Measurements from ENCODE around the gene MAPK8IP1.

Gene MAPK8IP1

DNA sequence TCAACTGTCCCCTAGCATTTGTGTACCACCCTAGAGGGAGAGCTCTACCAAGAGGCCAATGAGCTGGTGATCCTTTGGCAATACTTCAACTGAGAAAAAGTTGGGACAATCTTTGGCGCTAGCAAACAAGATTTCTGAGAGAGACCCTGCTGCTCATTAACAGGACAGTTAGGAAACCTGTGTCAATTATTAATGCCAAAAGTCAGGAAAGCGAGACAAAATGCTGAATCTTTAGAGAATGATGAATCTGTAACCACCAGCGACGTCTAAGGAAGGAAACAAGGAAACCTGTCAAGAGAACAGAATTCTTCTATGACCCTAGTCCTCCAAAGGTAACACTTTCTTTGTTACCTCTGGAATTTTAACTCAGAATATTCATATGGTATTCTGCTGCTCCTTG lies 56.9 kb downstream of the MAPK8IP1 start:
- TF ChIP-seq, protein P1, sequence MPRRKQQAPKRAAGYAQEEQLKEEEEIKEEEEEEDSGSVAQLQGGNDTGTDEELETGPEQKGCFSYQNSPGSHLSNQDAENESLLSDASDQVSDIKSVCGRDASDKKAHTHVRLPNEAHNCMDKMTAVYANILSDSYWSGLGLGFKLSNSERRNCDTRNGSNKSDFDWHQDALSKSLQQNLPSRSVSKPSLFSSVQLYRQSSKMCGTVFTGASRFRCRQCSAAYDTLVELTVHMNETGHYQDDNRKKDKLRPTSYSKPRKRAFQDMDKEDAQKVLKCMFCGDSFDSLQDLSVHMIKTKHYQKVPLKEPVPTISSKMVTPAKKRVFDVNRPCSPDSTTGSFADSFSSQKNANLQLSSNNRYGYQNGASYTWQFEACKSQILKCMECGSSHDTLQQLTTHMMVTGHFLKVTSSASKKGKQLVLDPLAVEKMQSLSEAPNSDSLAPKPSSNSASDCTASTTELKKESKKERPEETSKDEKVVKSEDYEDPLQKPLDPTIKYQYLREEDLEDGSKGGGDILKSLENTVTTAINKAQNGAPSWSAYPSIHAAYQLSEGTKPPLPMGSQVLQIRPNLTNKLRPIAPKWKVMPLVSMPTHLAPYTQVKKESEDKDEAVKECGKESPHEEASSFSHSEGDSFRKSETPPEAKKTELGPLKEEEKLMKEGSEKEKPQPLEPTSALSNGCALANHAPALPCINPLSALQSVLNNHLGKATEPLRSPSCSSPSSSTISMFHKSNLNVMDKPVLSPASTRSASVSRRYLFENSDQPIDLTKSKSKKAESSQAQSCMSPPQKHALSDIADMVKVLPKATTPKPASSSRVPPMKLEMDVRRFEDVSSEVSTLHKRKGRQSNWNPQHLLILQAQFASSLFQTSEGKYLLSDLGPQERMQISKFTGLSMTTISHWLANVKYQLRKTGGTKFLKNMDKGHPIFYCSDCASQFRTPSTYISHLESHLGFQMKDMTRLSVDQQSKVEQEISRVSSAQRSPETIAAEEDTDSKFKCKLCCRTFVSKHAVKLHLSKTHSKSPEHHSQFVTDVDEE (CRISPR knock-in tag; IDR thresholded peaks at IDR 0.05), result no peak
- TF ChIP-seq OSR1 (CRISPR knock-in tag; IDR thresholded peaks at IDR 0.05), result no peak
- no peak for TF ChIP-seq TOX (CRISPR knock-in tag; IDR thresholded peaks at IDR 0.05; ENCODE audit: borderline replicate concordance)
- TF ChIP-seq ZNF70 (CRISPR knock-in tag; IDR thresholded peaks at IDR 0.05), result no peak
- TF ChIP-seq, protein P2, sequence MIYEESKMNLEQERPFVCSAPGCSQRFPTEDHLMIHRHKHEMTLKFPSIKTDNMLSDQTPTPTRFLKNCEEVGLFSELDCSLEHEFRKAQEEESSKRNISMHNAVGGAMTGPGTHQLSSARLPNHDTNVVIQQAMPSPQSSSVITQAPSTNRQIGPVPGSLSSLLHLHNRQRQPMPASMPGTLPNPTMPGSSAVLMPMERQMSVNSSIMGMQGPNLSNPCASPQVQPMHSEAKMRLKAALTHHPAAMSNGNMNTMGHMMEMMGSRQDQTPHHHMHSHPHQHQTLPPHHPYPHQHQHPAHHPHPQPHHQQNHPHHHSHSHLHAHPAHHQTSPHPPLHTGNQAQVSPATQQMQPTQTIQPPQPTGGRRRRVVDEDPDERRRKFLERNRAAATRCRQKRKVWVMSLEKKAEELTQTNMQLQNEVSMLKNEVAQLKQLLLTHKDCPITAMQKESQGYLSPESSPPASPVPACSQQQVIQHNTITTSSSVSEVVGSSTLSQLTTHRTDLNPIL (CRISPR knock-in tag; IDR thresholded peaks at IDR 0.05; ENCODE audit: low read depth), result no peak
- TF ChIP-seq GLIS3 (CRISPR knock-in tag; IDR thresholded peaks at IDR 0.05), result no peak
- TF ChIP-seq ARNTL (CRISPR knock-in tag; IDR thresholded peaks at IDR 0.05; ENCODE audit: borderline replicate concordance, low read depth), result no peak
- TF ChIP-seq ZC3H10 (CRISPR knock-in tag; IDR thresholded peaks at IDR 0.05), result no peak
- TF ChIP-seq ZFP3 (CRISPR knock-in tag; IDR thresholded peaks at IDR 0.05), result no peak
- no peak for TF ChIP-seq ZNF8 (CRISPR knock-in tag; IDR thresholded peaks at IDR 0.05)
- no peak for ATAC-seq

DNA sequence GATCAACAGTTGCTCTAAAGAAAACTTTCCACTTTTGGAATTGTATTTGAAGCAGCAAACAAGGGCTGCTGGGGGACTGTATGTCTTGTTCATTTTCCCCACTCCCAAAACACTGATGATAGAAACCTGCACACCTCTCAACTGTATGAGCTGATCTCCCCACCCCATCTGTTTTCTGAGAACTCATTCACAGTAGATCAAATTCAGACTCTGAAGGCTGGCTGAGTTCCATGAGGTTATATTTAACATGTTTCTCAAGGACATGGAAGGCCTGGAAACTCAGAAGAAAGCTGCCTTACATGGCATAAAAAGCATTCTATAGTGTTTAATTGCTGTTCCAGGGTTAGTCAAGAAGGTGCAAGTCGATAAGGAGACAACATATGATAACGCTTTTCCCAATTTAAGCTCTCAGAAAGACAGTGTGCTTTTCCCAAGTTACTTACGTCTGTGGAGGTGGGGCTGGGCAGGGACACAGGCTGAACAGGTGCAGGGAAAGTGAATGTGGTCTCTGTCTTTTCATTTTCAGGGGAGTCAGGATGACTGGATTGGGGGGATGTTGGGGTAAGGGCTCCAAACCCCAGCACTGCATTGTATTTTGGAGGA lies 60.0 kb downstream of the MAPK8IP1 start:
- no peak for TF ChIP-seq BACH2 (CRISPR knock-in tag; IDR thresholded peaks at IDR 0.05; ENCODE audit: borderline replicate concordance)
- TF ChIP-seq PPARA (CRISPR knock-in tag; IDR thresholded peaks at IDR 0.05; ENCODE audit: borderline replicate concordance), result no peak
- no peak for TF ChIP-seq TOX (CRISPR knock-in tag; IDR thresholded peaks at IDR 0.05; ENCODE audit: borderline replicate concordance)
- TF ChIP-seq ZNF70 (CRISPR knock-in tag; IDR thresholded peaks at IDR 0.05), result no peak
- no peak for ATAC-seq

DNA sequence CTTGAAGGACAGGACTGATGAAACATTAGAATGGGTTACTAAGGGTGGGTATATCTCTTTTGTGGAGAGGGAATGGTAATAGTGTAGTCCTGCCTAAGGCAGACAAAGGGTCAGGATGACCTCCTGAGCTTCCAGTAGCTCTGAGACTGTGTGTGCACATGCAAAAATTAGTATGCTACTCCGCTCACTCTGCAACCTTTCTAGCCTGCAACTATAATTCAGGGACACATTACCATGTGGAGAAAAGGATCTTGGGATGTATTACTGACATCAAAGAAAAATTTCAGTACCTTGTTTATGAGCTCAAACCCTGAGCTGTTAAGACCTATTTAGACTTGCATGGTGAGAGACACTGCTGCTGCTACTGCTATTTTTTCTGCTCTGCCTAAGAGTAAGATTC lies 62.4 kb downstream of the MAPK8IP1 start:
- ATAC-seq, result no peak
- TF ChIP-seq ZNF565 (CRISPR knock-in tag; conservative IDR thresholded peaks at IDR 0.05; ENCODE audit: low read depth) (no peak), ZFP3 (CRISPR knock-in tag; IDR thresholded peaks at IDR 0.05) (no peak), CSDC2 (CRISPR knock-in tag; IDR thresholded peaks at IDR 0.05) (no peak), TOX (CRISPR knock-in tag; IDR thresholded peaks at IDR 0.05; ENCODE audit: borderline replicate concordance) (no peak), TCF4 (CRISPR knock-in tag; IDR thresholded peaks at IDR 0.05; ENCODE audit: borderline replicate concordance) (no peak), ZNF70 (CRISPR knock-in tag; IDR thresholded peaks at IDR 0.05) (no peak), RARB (CRISPR knock-in tag; IDR thresholded peaks at IDR 0.05) (no peak), GLIS3 (CRISPR knock-in tag; IDR thresholded peaks at IDR 0.05) (no peak)
- TF ChIP-seq, protein P3, sequence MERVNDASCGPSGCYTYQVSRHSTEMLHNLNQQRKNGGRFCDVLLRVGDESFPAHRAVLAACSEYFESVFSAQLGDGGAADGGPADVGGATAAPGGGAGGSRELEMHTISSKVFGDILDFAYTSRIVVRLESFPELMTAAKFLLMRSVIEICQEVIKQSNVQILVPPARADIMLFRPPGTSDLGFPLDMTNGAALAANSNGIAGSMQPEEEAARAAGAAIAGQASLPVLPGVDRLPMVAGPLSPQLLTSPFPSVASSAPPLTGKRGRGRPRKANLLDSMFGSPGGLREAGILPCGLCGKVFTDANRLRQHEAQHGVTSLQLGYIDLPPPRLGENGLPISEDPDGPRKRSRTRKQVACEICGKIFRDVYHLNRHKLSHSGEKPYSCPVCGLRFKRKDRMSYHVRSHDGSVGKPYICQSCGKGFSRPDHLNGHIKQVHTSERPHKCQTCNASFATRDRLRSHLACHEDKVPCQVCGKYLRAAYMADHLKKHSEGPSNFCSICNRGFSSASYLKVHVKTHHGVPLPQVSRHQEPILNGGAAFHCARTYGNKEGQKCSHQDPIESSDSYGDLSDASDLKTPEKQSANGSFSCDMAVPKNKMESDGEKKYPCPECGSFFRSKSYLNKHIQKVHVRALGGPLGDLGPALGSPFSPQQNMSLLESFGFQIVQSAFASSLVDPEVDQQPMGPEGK (CRISPR knock-in tag; IDR thresholded peaks at IDR 0.05; ENCODE audit: borderline replicate concordance), result no peak
- TF ChIP-seq, protein P4, sequence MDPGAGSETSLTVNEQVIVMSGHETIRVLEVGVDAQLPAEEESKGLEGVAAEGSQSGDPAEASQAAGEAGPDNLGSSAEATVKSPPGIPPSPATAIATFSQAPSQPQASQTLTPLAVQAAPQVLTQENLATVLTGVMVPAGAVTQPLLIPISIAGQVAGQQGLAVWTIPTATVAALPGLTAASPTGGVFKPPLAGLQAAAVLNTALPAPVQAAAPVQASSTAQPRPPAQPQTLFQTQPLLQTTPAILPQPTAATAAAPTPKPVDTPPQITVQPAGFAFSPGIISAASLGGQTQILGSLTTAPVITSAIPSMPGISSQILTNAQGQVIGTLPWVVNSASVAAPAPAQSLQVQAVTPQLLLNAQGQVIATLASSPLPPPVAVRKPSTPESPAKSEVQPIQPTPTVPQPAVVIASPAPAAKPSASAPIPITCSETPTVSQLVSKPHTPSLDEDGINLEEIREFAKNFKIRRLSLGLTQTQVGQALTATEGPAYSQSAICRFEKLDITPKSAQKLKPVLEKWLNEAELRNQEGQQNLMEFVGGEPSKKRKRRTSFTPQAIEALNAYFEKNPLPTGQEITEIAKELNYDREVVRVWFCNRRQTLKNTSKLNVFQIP (CRISPR knock-in tag; IDR thresholded peaks at IDR 0.05; ENCODE audit: borderline replicate concordance, low read depth), result no peak
- TF ChIP-seq, protein P5, sequence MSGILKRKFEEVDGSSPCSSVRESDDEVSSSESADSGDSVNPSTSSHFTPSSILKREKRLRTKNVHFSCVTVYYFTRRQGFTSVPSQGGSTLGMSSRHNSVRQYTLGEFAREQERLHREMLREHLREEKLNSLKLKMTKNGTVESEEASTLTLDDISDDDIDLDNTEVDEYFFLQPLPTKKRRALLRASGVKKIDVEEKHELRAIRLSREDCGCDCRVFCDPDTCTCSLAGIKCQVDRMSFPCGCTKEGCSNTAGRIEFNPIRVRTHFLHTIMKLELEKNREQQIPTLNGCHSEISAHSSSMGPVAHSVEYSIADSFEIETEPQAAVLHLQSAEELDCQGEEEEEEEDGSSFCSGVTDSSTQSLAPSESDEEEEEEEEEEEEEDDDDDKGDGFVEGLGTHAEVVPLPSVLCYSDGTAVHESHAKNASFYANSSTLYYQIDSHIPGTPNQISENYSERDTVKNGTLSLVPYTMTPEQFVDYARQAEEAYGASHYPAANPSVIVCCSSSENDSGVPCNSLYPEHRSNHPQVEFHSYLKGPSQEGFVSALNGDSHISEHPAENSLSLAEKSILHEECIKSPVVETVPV (CRISPR knock-in tag; IDR thresholded peaks at IDR 0.05), result no peak
- TF ChIP-seq, protein P1 (CRISPR knock-in tag; IDR thresholded peaks at IDR 0.05), result no peak

Data from SK-N-SH treated with all-trans-retinoic acid at 6 μM for 48 hours (cell line).